HEK293 (cell line): Measurements from ENCODE around the gene ATPAF2.

Experiments used
- CTCF ChIA-PET: fragments of 350-600 bp; formaldehyde crosslinking; extraction: SDS; loops from one replicate; lab custom pipeline; 2021; ENCODE audit warnings: antibody characterized with exemption; lab: Yijun Ruan, JAX
- POLR2A ChIA-PET: fragments of 300-600 bp; formaldehyde crosslinking; extraction: SDS; loops from one replicate; lab custom pipeline; 2020; ENCODE audit warnings: antibody characterized with exemption, inconsistent platforms; lab: Yijun Ruan, JAX
- H3K27ac ChIP-seq: fragments of 200-500 bp; sonication (Bioruptor generic); 2 replicates; pipeline ENCODE4 v1.5.1; 2014; ENCODE audit warnings: low read depth, low read length, control low read depth, inconsistent platforms; ENCODE audit errors: extremely low read depth
- H3K36me3 ChIP-seq, 2 experiments: fragments of 200-500 bp in 1 of 2; sonication (Bioruptor generic) in 1 of 2; 1 replicate in 1 of 2; 2 replicates in 1 of 2; pipeline ENCODE4 v1.5.1; 2014 to 2017; ENCODE audit warnings: inconsistent platforms in 2 of 2, low read length in 2 of 2; ENCODE audit not compliant: control insufficient read depth in 2 of 2, insufficient read depth in 1 of 2
- H3K4me1 ChIP-seq: fragments of 200-500 bp; sonication (Bioruptor generic); 2 replicates; pipeline ENCODE4 v1.5.1; 2014; ENCODE audit warnings: mild to moderate bottlenecking, low read length, inconsistent platforms; ENCODE audit not compliant: control insufficient read depth, insufficient read depth
- H3K4me3 ChIP-seq: 2 replicates; pipeline ENCODE4 v1.5.1; 2011; ENCODE audit warnings: low read depth, mild to moderate bottlenecking, control low read depth, low read length, moderate library complexity
- H3K9me3 ChIP-seq: fragments of 200-500 bp; sonication (Bioruptor generic); 2 replicates; pipeline ENCODE4 v1.5.1; 2014; ENCODE audit warnings: low read depth, low read length, inconsistent platforms; ENCODE audit not compliant: control insufficient read depth, insufficient read depth
- KLF1 ChIP-seq: fragments of 450-650 bp; formaldehyde crosslinking; IDR thresholded peaks from 2 replicates; pipeline ENCODE4 v1.5.1; 2016; ENCODE audit warnings: missing biosample characterization, missing genetic modification characterization
- SCRT1 ChIP-seq: fragments of 450-650 bp; formaldehyde crosslinking; IDR thresholded peaks from 2 replicates; pipeline ENCODE4 v1.5.1; 2016; ENCODE audit warnings: missing biosample characterization, missing genetic modification characterization, borderline replicate concordance
- ZFP41 ChIP-seq: fragments of 450-650 bp; formaldehyde crosslinking; IDR thresholded peaks from 2 replicates; pipeline ENCODE4 v1.5.1; 2016; ENCODE audit warnings: missing biosample characterization, missing genetic modification characterization, borderline replicate concordance
- ZNF10 ChIP-seq: fragments of 450-650 bp; formaldehyde crosslinking; IDR thresholded peaks from 2 replicates; pipeline ENCODE4 v1.5.1; 2017; ENCODE audit warnings: missing biosample characterization, missing genetic modification characterization
- ZNF16 ChIP-seq: fragments of 450-650 bp; formaldehyde crosslinking; IDR thresholded peaks from 2 replicates; pipeline ENCODE4 v1.5.1; 2016; ENCODE audit warnings: low read depth, missing biosample characterization, missing genetic modification characterization
- ZNF311 ChIP-seq: fragments of 450-650 bp; formaldehyde crosslinking; IDR thresholded peaks from 2 replicates; pipeline ENCODE4 v1.5.1; 2017; ENCODE audit warnings: missing biosample characterization, missing genetic modification characterization, borderline replicate concordance
- ZNF404 ChIP-seq: fragments of 450-650 bp; formaldehyde crosslinking; IDR thresholded peaks from 2 replicates; pipeline ENCODE4 v1.5.1; 2017; ENCODE audit warnings: missing biosample characterization, missing genetic modification characterization
- ZNF426 ChIP-seq: fragments of 450-650 bp; formaldehyde crosslinking; IDR thresholded peaks from 2 replicates; pipeline ENCODE4 v1.5.1; 2017; ENCODE audit warnings: missing biosample characterization, missing genetic modification characterization, mild to moderate bottlenecking, inconsistent platforms, moderate library complexity
- ZNF558 ChIP-seq: fragments of 450-650 bp; formaldehyde crosslinking; IDR thresholded peaks from 2 replicates; pipeline ENCODE4 v1.5.1; 2016; ENCODE audit warnings: missing biosample characterization, missing genetic modification characterization
- ZNF585B ChIP-seq: fragments of 450-650 bp; formaldehyde crosslinking; IDR thresholded peaks from 2 replicates; pipeline ENCODE4 v1.5.1; 2016; ENCODE audit warnings: missing biosample characterization, missing genetic modification characterization
- ZNF623 ChIP-seq: fragments of 450-650 bp; formaldehyde crosslinking; IDR thresholded peaks from 2 replicates; pipeline ENCODE4 v1.5.1; 2016; ENCODE audit warnings: missing biosample characterization, missing genetic modification characterization
- ZNF664 ChIP-seq: fragments of 450-650 bp; formaldehyde crosslinking; IDR thresholded peaks from 2 replicates; pipeline ENCODE4 v1.5.1; 2016; ENCODE audit warnings: missing biosample characterization, missing genetic modification characterization
- ZNF785 ChIP-seq: fragments of 450-650 bp; formaldehyde crosslinking; IDR thresholded peaks from 2 replicates; pipeline ENCODE4 v1.5.1; 2016; ENCODE audit warnings: missing biosample characterization, missing genetic modification characterization
- ZNF837 ChIP-seq: fragments of 450-650 bp; formaldehyde crosslinking; IDR thresholded peaks from 2 replicates; pipeline ENCODE4 v1.5.1; 2016; ENCODE audit warnings: missing biosample characterization, missing genetic modification characterization
- TF ChIP-seq, protein P1 (sequence below): fragments of 450-650 bp; formaldehyde crosslinking; IDR thresholded peaks from 2 replicates; pipeline ENCODE4 v1.5.1; 2016; ENCODE audit warnings: missing biosample characterization, missing genetic modification characterization
- TF ChIP-seq, protein P2 (sequence below): fragments of 450-650 bp; formaldehyde crosslinking; IDR thresholded peaks from 2 replicates; pipeline ENCODE4 v1.5.1; 2016; ENCODE audit warnings: missing biosample characterization, missing genetic modification characterization
- TF ChIP-seq, protein P3 (sequence below): fragments of 450-650 bp; formaldehyde crosslinking; IDR thresholded peaks from 2 replicates; pipeline ENCODE4 v1.5.1; 2016; ENCODE audit warnings: missing biosample characterization, missing genetic modification characterization, low read depth
- TF ChIP-seq, protein P4 (sequence below): fragments of 450-650 bp; formaldehyde crosslinking; IDR thresholded peaks from 2 replicates; pipeline ENCODE4 v1.5.0; 2017; ENCODE audit warnings: missing biosample characterization, missing genetic modification characterization, borderline replicate concordance

Gene ATPAF2

DNA sequence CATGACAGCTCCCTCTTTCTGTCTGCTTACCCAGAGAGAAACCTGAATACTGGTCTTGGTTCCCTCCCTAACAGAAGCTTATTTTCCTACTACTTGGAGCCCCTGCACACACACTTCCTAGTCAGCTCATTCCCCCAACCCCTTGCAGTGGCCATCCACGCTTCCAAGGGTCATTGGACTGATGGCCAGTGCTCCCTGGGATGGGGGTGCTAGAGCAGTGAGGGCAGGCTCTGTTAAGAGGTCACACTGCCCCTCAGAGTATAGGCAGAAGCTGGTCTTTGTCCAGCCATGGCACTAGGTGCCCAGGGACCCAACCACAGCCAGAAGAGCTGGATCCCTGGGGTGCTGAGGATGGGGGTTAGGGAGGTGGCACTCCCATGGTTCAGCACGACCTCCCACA is 53.8 kb downstream of the ATPAF2 start:
- CTCF ChIA-PET: interaction anchor here (0.7 to 3.4 kb wide), 10 partner anchors 8 to 292 kb away, joined by 3 to 10 read pairs (median 4); partner anchors contain the start of gene DRC3
- POLR2A ChIA-PET: interaction anchor here (0.9 to 2.6 kb wide), 2 partner anchors 13 to 147 kb away, joined by 3 to 8 read pairs; partner anchors contain the start of genes DRC3 and TOM1L2

DNA sequence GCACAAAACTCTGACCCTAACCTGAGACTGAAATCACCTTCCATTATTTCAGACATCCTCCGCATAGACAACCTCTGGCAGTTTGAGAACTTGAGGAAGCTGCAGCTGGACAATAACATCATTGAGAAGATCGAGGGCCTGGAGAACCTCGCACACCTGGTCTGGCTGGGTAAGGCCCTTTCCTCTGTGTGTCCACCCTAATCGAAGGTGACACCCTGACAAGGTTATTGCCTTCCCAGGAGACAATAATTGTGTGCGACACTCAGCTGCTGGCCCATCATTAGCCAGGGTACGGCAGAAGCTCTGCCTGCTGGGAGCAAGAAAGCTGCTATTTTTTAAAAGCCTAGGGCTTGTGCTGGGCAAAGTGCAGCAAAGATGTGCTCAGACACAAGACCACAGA is 55.2 kb downstream of the ATPAF2 start:
- CTCF ChIA-PET: interaction anchor here (0.5 to 3.4 kb wide), 6 partner anchors 8 to 487 kb away, joined by 3 to 10 read pairs (median 6); no protein-coding TSS in a partner anchor
- no peak overlapping the region for H3K27ac ChIP-seq
- H3K36me3 ChIP-seq: no peaks in the 10 kb centered on the region
- no peak for TF ChIP-seq ZNF585B (tag by site-specific recombination)
- TF ChIP-seq, protein P1, sequence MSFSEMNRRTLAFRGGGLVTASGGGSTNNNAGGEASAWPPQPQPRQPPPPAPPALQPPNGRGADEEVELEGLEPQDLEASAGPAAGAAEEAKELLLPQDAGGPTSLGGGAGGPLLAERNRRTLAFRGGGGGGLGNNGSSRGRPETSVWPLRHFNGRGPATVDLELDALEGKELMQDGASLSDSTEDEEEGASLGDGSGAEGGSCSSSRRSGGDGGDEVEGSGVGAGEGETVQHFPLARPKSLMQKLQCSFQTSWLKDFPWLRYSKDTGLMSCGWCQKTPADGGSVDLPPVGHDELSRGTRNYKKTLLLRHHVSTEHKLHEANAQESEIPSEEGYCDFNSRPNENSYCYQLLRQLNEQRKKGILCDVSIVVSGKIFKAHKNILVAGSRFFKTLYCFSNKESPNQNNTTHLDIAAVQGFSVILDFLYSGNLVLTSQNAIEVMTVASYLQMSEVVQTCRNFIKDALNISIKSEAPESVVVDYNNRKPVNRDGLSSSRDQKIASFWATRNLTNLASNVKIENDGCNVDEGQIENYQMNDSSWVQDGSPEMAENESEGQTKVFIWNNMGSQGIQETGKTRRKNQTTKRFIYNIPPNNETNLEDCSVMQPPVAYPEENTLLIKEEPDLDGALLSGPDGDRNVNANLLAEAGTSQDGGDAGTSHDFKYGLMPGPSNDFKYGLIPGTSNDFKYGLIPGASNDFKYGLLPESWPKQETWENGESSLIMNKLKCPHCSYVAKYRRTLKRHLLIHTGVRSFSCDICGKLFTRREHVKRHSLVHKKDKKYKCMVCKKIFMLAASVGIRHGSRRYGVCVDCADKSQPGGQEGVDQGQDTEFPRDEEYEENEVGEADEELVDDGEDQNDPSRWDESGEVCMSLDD (tag by site-specific recombination): no peak
- TF ChIP-seq ZFP41 (tag by site-specific recombination): no peak
- TF ChIP-seq ZNF426 (tag by site-specific recombination): no peak
- no peak for TF ChIP-seq ZNF664 (tag by site-specific recombination)
- no peak for TF ChIP-seq ZNF10 (tag by site-specific recombination)
- TF ChIP-seq ZNF785 (tag by site-specific recombination): no peak
- no peaks in the 10 kb centered on the region for H3K9me3 ChIP-seq
- no peaks in the 10 kb centered on the region for H3K4me1 ChIP-seq
- POLR2A ChIA-PET: interaction anchor here (0.7 to 1.3 kb wide), 3 partner anchors 11 to 24 kb away, joined by 3 read pairs; partner anchors contain the start of genes DRC3 and TOM1L2
- H3K4me3 ChIP-seq: no peak overlapping the region

More for the DNA sequence above, 53.8 kb downstream of the ATPAF2 start:
- H3K27ac ChIP-seq: no peak overlapping the region
- TF ChIP-seq ZNF837: no peak
- TF ChIP-seq, all 188 proteins: peak for 0
- Histone ChIP-seq H3K4me1 (no peaks in the 10 kb centered on the region), H3K36me3 (no peaks in the 10 kb centered on the region), H3K9me3 (no peaks in the 10 kb centered on the region), H3K4me3 (no peak overlapping the region)

DNA sequence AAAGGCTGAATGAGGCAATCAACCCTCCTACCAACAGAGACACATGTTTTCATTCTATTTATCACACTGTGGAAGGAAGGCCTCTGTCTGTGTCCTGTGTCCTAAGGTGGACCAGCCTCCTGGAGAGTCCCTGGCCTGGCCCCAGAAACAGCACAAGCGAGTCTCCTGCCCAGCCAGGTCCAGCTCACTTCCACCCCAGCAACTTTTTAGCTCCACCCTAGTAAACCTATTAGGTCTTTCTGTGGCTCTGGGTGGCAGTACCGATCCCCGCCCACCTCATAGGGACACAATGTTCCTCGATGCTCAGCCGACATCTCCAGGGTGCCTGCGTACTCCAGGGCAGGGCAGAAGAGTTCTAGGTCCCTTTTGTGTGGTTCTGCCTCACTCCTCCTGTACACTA is 55.6 kb downstream of the ATPAF2 start:
- H3K9me3 ChIP-seq: no peaks in the 10 kb centered on the region
- ChIA-PET CTCF (interaction anchor here (0.7 to 3.4 kb wide), 4 partner anchors 9 to 415 kb away, joined by 4 to 10 read pairs (median 6); no protein-coding TSS in a partner anchor), POLR2A (interaction anchor here (0.7 to 1.3 kb wide), 2 partner anchors 11 to 23 kb away, joined by 3 read pairs; partner anchors contain the start of genes DRC3 and TOM1L2)
- no peaks in the 10 kb centered on the region for H3K4me1 ChIP-seq
- H3K27ac ChIP-seq: no peak overlapping the region
- no peaks in the 10 kb centered on the region for H3K36me3 ChIP-seq
- H3K4me3 ChIP-seq: no peak overlapping the region
- TF ChIP-seq ZNF16: no peak
- no peak for TF ChIP-seq SCRT1
- TF ChIP-seq, protein P2, sequence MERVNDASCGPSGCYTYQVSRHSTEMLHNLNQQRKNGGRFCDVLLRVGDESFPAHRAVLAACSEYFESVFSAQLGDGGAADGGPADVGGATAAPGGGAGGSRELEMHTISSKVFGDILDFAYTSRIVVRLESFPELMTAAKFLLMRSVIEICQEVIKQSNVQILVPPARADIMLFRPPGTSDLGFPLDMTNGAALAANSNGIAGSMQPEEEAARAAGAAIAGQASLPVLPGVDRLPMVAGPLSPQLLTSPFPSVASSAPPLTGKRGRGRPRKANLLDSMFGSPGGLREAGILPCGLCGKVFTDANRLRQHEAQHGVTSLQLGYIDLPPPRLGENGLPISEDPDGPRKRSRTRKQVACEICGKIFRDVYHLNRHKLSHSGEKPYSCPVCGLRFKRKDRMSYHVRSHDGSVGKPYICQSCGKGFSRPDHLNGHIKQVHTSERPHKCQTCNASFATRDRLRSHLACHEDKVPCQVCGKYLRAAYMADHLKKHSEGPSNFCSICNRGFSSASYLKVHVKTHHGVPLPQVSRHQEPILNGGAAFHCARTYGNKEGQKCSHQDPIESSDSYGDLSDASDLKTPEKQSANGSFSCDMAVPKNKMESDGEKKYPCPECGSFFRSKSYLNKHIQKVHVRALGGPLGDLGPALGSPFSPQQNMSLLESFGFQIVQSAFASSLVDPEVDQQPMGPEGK (tag by site-specific recombination): no peak
- TF ChIP-seq, protein P3, sequence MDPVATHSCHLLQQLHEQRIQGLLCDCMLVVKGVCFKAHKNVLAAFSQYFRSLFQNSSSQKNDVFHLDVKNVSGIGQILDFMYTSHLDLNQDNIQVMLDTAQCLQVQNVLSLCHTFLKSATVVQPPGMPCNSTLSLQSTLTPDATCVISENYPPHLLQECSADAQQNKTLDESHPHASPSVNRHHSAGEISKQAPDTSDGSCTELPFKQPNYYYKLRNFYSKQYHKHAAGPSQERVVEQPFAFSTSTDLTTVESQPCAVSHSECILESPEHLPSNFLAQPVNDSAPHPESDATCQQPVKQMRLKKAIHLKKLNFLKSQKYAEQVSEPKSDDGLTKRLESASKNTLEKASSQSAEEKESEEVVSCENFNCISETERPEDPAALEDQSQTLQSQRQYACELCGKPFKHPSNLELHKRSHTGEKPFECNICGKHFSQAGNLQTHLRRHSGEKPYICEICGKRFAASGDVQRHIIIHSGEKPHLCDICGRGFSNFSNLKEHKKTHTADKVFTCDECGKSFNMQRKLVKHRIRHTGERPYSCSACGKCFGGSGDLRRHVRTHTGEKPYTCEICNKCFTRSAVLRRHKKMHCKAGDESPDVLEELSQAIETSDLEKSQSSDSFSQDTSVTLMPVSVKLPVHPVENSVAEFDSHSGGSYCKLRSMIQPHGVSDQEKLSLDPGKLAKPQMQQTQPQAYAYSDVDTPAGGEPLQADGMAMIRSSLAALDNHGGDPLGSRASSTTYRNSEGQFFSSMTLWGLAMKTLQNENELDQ (tag by site-specific recombination): no peak
- TF ChIP-seq ZNF404: no peak
- TF ChIP-seq, protein P4, sequence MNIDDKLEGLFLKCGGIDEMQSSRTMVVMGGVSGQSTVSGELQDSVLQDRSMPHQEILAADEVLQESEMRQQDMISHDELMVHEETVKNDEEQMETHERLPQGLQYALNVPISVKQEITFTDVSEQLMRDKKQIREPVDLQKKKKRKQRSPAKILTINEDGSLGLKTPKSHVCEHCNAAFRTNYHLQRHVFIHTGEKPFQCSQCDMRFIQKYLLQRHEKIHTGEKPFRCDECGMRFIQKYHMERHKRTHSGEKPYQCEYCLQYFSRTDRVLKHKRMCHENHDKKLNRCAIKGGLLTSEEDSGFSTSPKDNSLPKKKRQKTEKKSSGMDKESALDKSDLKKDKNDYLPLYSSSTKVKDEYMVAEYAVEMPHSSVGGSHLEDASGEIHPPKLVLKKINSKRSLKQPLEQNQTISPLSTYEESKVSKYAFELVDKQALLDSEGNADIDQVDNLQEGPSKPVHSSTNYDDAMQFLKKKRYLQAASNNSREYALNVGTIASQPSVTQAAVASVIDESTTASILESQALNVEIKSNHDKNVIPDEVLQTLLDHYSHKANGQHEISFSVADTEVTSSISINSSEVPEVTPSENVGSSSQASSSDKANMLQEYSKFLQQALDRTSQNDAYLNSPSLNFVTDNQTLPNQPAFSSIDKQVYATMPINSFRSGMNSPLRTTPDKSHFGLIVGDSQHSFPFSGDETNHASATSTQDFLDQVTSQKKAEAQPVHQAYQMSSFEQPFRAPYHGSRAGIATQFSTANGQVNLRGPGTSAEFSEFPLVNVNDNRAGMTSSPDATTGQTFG (tag by site-specific recombination): no peak
- no peak for TF ChIP-seq ZNF311
- no peak for TF ChIP-seq ZNF558 (tag by site-specific recombination)
- TF ChIP-seq ZNF623: no peak
- no peak for TF ChIP-seq KLF1 (tag by site-specific recombination)
